Activated CD4-positive, CD25-positive, alpha-beta regulatory T cell treated with anti-CD3 and anti-CD28 coated beads, Interleukin-2, amount 50 U/mL, for 24 hours (primary cell): ENCODE data around the gene SCYL3.
"Not testable (repeated sequence)": the region's sequence is repeated elsewhere in the genome, so short reads cannot be mapped to it uniquely, and the experiment has no call there.

Source experiments
- ATAC-seq, 2 donors: fragments of 150-1000 bp; cut with Tn5 transposase; one replicate each; pipeline ENCODE4 v1.10.0; 2021; ENCODE audit warnings: mild to moderate bottlenecking in 1 of 2, moderate library complexity in 1 of 2

Gene SCYL3

DNA sequence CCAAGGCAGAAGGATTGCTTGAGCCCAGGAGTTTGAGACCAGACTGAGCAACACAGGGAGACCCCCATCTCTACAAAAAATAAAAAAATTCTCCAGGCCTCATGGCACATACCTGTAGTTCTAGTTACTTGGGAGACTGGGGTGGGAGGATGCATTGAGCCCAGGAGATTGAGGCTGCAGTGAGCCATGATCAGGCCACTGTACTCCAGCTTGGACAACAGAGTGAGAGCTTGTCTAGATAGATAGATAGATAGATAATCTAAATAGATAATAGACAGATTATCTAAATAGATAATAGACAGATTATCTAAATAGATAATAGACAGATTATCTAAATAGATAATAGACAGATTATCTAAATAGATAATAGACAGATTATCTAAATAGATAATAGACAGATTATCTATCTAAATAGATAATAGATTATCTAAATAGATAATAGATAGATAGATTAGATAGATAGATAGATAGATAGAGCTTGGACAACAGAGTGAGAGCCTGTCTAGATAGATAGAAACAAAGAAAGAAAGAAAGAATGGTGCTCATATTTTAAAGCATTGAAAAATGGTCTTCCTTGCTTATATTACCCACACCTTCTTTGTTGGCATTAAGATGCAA, 82.2 kb downstream of the SCYL3 start:
- not testable (repeated sequence) for ATAC-seq

DNA sequence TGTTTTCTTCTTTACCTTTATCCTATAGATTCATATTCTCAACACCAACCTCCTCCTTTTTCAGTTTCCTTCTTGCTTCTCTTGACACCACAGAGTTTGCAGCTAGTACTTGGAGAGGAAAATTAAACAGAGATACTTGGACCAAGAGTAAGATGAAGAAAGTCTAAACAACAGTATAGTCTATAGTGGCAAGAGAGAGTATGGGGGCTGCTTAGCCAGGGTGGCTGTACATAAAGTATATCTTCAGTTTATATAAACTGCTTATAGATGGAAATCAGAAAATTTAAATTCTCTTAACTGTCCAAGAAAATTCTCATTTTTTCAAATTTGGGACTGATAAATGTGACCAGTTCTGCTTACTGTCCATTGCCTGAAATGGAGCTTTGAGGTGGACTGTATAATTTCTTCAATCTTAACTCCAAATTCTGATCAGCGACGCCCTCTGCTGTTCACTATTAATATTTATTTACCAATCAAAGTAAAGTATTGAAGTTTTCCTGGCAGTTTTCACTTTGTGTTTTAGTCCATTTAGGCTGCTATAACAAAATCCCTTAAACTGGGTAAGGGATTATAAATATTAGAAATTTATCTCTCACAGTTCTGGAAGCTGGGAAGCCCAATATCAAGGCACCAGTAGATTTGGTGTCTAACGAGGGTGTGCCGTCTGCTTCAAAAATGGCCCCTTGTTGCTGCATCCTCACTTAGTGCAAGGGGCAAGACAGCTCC, 84.2 kb downstream of the SCYL3 start:
- ATAC-seq = no peak

DNA sequence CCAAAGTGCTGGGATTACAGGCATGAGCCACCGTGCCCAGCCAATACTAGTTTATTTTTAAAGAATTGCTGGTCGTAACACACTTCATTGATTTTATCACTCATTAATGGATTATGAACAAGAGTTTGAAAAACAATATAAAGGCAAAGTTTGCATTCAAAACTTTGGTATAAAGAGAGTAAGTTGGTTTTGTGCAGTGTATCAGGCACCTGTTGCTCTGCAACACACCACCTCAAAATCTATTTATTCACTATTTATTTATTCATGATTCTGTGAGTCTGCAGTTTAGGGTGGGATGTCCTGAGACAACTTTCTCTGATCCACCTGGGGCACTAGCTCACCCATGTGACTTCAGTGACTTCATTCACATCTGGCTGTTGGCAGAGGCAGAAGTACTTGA, 88.8 kb downstream of the SCYL3 start:
- no peak for ATAC-seq

DNA sequence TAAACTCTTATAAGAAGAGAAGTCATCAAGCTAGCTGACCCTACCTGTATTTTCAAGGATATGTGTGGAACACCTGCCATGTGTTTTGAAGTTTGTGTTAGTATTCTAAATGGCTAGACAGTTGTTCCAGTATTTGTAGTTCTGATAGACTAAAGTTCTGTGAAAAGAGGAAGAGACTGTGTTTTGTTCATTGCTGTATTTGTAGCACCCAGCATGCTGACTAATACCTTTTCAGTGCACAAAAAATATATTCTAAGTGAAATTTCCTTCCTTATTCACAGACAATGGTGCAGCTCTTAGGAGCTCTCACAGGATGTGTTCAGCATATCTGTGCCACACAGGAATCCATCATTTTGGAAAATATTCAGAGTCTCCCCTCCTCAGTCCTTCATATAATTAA, 90.8 kb downstream of the SCYL3 start:
- no peak for ATAC-seq
